ENCODE results near the gene UNK. TPM values are rescaled to one million over a fixed set of nuclear protein-coding genes. Genes with fewer than 3 reads are reported as not detected.

UNK gene
- total and polyA plus RNA-seq, 4 donors: 15.5 to 72.4 (median 25.7) TPM

DNA sequence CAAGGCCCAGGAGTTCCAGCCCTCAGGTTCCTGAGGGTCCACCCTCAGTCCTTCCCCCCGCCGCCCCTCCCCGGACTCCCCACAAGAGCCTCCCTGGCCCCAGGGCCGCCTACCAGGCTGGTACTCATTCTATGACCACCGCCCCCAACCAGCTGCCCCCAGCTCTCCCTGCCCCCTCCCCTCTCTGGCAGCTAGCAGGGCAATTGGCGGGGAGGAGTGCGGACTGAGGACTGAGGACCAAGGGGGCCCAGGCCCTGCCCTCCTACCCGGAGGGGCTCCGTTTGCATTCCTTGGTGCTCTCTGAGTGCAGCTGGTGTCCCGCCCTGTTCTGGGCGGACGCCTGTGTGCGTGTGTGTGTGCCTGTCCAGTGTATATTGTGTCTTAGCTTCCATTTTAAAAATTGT lies 40.5 kb downstream of the UNK start:
- TF ChIP-seq, protein P1, sequence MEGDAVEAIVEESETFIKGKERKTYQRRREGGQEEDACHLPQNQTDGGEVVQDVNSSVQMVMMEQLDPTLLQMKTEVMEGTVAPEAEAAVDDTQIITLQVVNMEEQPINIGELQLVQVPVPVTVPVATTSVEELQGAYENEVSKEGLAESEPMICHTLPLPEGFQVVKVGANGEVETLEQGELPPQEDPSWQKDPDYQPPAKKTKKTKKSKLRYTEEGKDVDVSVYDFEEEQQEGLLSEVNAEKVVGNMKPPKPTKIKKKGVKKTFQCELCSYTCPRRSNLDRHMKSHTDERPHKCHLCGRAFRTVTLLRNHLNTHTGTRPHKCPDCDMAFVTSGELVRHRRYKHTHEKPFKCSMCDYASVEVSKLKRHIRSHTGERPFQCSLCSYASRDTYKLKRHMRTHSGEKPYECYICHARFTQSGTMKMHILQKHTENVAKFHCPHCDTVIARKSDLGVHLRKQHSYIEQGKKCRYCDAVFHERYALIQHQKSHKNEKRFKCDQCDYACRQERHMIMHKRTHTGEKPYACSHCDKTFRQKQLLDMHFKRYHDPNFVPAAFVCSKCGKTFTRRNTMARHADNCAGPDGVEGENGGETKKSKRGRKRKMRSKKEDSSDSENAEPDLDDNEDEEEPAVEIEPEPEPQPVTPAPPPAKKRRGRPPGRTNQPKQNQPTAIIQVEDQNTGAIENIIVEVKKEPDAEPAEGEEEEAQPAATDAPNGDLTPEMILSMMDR (IDR thresholded peaks at IDR 0.05; ENCODE audit: control extremely low read depth, extremely low read depth): no peak
- H3K9me3 ChIP-seq (ENCODE audit: control insufficient read depth in 4 of 4, insufficient read depth in 3 of 4, low read length in 3 of 4): no peaks in the 10 kb centered on the region
- no peak for ATAC-seq (ENCODE audit: insufficient read depth, low FRiP score)
- H3K4me1 ChIP-seq (ENCODE audit: control insufficient read depth in 5 of 5, insufficient read depth in 5 of 5, low read length in 5 of 5): peaks cover 0 to 18% (median 2%) of the 10 kb centered on the region in 5 donors
- no peak overlapping the region for H3K9ac ChIP-seq (ENCODE audit: insufficient read depth in 1 of 2, low read length in 2 of 2)
- peak in 2 of 3 donors; percentile 32 to 54 for DNase-seq
- peaks cover 0 to 65% (median 18%) of the 10 kb centered on the region in 4 donors for H3K36me3 ChIP-seq (ENCODE audit: control insufficient read depth in 4 of 4, insufficient read depth in 4 of 4, low read length in 4 of 4)
- WGBS, 2 donors: 90 to 93% methylated on average over 13 of the region's 13 CpGs
- no peak overlapping the region for H3K4me3 ChIP-seq
- no peaks in the 10 kb centered on the region for H3K27me3 ChIP-seq (ENCODE audit: control insufficient read depth in 3 of 3, insufficient read depth in 3 of 3, low read length in 2 of 3)
- H3K27ac ChIP-seq (ENCODE audit: low read depth in 1 of 2, low read length in 1 of 2): no peak overlapping the region

DNA sequence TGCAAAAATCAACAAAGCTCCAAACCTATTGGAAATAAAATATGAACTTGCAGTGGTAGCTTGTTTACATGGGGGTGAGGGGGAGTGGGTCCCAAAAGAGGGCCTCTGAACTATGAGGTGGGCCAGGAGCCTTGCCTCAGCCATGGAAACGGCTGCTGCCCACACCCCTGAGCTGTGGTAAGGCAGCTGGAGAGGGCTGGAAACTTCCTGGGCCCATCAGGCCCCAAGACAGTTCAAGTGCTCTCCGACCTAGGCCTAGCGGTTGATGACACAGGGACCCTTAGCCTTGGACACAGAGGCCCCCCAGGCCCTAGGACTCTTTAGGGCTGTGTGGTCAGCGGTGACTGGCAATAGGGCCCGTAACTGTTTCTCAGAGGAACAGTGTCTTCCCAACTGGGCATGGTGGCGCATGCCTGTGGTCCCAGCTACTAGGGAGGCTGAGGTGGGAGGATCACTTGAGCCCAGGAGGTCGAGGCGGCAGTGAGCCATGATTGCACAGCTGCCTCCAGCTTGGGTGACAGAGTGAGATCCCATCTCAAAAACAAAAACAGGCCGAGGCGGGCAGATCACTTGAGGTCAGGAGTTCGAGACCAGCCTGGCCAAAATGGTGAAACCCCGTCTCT lies 41.3 kb downstream of the UNK start:
- Histone ChIP-seq H3K4me1 (ENCODE audit: control insufficient read depth in 5 of 5, insufficient read depth in 5 of 5, low read length in 5 of 5) (peaks cover 0 to 18% (median 2%) of the 10 kb centered on the region in 5 donors), H3K4me3 (no peak overlapping the region), H3K27me3 (ENCODE audit: control insufficient read depth in 3 of 3, insufficient read depth in 3 of 3, low read length in 2 of 3) (no peaks in the 10 kb centered on the region), H3K36me3 (ENCODE audit: control insufficient read depth in 4 of 4, insufficient read depth in 4 of 4, low read length in 4 of 4) (peaks cover 0 to 65% (median 16%) of the 10 kb centered on the region in 4 donors), H3K9me3 (ENCODE audit: control insufficient read depth in 4 of 4, insufficient read depth in 3 of 4, low read length in 3 of 4) (no peaks in the 10 kb centered on the region), H3K9ac (ENCODE audit: insufficient read depth in 1 of 2, low read length in 2 of 2) (no peak overlapping the region), H3K27ac (ENCODE audit: low read depth in 1 of 2, low read length in 1 of 2) (peak overlapping the region in 1 of 2 donors; percentile 38)
- TF ChIP-seq, protein P1 (IDR thresholded peaks at IDR 0.05; ENCODE audit: control extremely low read depth, extremely low read depth): no peak
- DNase-seq (no peak), ATAC-seq (ENCODE audit: insufficient read depth, low FRiP score) (no peak)
- 89 to 90% methylated on average over 12 of the region's 12 CpGs for WGBS, 2 donors

DNA sequence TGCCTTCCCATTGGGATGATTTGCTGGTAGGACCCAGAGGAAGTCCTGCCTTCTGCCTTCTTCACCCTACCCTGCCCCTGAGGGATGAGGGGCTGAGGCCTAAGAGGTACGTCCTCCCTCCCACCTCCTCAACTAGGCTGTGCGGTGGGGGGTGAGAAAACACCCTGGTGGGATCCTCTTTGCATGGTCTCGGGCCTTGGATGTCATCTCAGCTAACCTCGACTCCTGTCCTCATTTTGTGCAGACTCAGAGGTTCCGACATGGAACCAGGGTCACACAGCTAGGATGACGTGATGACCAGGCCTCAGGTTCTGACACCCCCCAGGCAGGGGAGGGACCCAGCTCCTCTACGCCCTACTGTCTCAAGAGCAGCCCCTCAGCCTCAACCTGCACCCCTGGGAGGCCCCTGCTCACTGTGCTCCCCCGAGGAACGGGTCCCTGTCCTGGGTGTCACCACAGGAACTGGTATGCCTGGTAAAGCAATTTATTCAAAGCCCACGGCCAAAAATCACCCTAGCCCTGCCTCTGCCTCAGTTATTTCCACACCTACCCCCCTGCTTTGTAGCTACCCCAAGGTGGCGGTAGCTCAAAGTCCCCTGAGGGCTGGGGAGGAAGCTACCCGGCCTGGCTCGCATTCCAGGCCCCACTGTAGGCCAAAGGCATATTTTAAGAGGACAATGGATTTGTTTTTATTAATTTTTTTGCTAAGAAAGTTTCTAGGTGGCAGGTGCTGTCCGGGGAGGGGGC lies 42.1 kb downstream of the UNK start:
- Histone ChIP-seq H3K36me3 (ENCODE audit: control insufficient read depth in 4 of 4, insufficient read depth in 4 of 4, low read length in 4 of 4) (peaks cover 0 to 59% (median 13%) of the 10 kb centered on the region in 4 donors), H3K4me3 (no peak overlapping the region), H3K4me1 (ENCODE audit: control insufficient read depth in 5 of 5, insufficient read depth in 5 of 5, low read length in 5 of 5) (peaks cover 0 to 18% (median 2%) of the 10 kb centered on the region in 5 donors), H3K9ac (ENCODE audit: insufficient read depth in 1 of 2, low read length in 2 of 2) (no peak overlapping the region), H3K27me3 (ENCODE audit: control insufficient read depth in 3 of 3, insufficient read depth in 3 of 3, low read length in 2 of 3) (no peaks in the 10 kb centered on the region), H3K27ac (ENCODE audit: low read depth in 1 of 2, low read length in 1 of 2) (peak overlapping the region; percentile 78 to 80), H3K9me3 (ENCODE audit: control insufficient read depth in 4 of 4, insufficient read depth in 3 of 4, low read length in 3 of 4) (no peaks in the 10 kb centered on the region)
- 72 to 79% methylated on average over 14 of the region's 14 CpGs for WGBS, 2 donors
- DNase-seq: no peak
- TF ChIP-seq, protein P1 (IDR thresholded peaks at IDR 0.05; ENCODE audit: control extremely low read depth, extremely low read depth): no peak
- no peak for ATAC-seq (ENCODE audit: insufficient read depth, low FRiP score)
